OCI-LY1 (cell line): Measurements from ENCODE around the gene CACNA1C.

Experiments
- EZH2 ChIP-seq: fragments of 200-600 bp; sonication (generic), shearing (Covaris generic); IDR thresholded peaks from 2 replicates; pipeline ENCODE4 v1.8.0; 2017; ENCODE audit warnings: borderline replicate concordance, mixed run types, mild to moderate bottlenecking, antibody characterized with exemption, low read length, moderate library complexity, mixed read lengths
- TF ChIP-seq, protein P1 (sequence below): fragments of 200-600 bp; sonication (generic), shearing (Covaris generic); IDR thresholded peaks from 2 replicates; pipeline ENCODE4 v1.5.1; 2017; ENCODE audit warnings: mild to moderate bottlenecking, antibody characterized with exemption, low read length, moderate library complexity, mixed read lengths

DNA sequence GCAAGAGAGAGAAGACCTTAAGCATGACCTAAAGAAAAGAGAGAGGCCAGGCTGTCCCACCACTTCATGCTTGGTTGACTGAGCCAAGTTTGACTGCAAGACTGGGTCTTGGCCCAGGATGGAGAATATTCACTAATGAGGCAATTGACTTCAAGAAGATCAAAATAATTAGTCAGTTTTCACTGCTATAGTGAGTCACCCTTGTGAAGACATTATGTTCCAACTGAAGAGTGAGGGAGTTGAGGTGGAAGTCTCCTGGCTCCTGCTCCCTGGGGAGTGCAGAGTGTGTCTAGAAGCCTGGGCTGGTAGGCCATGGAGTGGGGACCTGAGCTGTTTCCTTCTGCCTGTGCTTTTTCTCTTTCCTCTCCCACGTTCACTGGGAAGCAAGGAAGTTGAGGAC lies 117.6 kb downstream of the CACNA1C start:
- TF ChIP-seq, protein P1, sequence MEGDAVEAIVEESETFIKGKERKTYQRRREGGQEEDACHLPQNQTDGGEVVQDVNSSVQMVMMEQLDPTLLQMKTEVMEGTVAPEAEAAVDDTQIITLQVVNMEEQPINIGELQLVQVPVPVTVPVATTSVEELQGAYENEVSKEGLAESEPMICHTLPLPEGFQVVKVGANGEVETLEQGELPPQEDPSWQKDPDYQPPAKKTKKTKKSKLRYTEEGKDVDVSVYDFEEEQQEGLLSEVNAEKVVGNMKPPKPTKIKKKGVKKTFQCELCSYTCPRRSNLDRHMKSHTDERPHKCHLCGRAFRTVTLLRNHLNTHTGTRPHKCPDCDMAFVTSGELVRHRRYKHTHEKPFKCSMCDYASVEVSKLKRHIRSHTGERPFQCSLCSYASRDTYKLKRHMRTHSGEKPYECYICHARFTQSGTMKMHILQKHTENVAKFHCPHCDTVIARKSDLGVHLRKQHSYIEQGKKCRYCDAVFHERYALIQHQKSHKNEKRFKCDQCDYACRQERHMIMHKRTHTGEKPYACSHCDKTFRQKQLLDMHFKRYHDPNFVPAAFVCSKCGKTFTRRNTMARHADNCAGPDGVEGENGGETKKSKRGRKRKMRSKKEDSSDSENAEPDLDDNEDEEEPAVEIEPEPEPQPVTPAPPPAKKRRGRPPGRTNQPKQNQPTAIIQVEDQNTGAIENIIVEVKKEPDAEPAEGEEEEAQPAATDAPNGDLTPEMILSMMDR: no peak
- TF ChIP-seq EZH2: no peak
